Right lobe of liver (tissue), 4 donors: ENCODE results near the gene RIMS4.

Experiments
- POLR2A ChIP-seq: fragments of 450-650 bp; IDR thresholded peaks from one replicate; pipeline ENCODE4 v1.6.1; 2017; ENCODE audit warnings: antibody characterized with exemption, mild to moderate bottlenecking
- TF ChIP-seq, protein P1 (sequence below), 4 donors: fragments of 200-600 bp in 3 of 4; fragments of 450-650 bp in 1 of 4; IDR thresholded peaks; one replicate each; pipeline versions ENCODE4 v1.5.1 to v1.8.0; 2016 to 2022; ENCODE audit warnings: antibody characterized with exemption in 4 of 4, mild to moderate bottlenecking in 2 of 4
- donor health status: DM: no; HTN: no; CAD: no.
- donor health status: DM: no; HTN: no; CAD: no.
- donor health status: DM: no; HTN: yes; CAD: no.

DNA sequence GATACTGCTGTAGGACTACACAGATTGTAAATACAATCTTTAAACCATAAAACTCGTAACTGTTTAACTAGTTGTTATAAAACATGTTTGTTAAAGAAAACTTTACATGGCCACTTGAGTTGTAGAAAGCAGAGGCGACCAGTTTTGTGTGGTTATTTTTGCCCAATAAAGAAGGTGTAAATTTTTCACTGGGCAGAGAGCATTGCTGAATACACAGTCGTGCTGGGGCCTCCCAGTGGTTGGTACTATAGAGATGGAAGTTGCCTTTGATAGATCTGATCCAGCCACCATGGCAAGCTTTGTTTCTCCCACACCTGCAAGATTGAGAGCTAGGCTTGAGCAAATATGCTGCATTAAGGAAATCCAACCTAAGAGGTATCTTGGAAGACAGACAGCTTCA is 41.2 kb upstream of the RIMS4 start:
- TF ChIP-seq, protein P1, sequence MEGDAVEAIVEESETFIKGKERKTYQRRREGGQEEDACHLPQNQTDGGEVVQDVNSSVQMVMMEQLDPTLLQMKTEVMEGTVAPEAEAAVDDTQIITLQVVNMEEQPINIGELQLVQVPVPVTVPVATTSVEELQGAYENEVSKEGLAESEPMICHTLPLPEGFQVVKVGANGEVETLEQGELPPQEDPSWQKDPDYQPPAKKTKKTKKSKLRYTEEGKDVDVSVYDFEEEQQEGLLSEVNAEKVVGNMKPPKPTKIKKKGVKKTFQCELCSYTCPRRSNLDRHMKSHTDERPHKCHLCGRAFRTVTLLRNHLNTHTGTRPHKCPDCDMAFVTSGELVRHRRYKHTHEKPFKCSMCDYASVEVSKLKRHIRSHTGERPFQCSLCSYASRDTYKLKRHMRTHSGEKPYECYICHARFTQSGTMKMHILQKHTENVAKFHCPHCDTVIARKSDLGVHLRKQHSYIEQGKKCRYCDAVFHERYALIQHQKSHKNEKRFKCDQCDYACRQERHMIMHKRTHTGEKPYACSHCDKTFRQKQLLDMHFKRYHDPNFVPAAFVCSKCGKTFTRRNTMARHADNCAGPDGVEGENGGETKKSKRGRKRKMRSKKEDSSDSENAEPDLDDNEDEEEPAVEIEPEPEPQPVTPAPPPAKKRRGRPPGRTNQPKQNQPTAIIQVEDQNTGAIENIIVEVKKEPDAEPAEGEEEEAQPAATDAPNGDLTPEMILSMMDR (IDR thresholded peaks at IDR 0.05) = no peak
- no peak for TF ChIP-seq POLR2A
